Measurements from ENCODE around the gene ANKRD10. TPM values are rescaled to one million over a fixed set of nuclear protein-coding genes. Genes with fewer than 3 reads are reported as not detected.

Gene ANKRD10
- total RNA-seq, 4 donors from 2014 or later = 89.6 to 120 (median 110) TPM

- Histone ChIP-seq H3K4me1 (peaks cover 0 to 27% (median 16%) of the 10 kb centered on the region in 4 donors), H3K27ac (replicated peaks in 1 of 4) (no peak overlapping the region), H3K9me3 (no peaks in the 10 kb centered on the region), H3K27me3 (no peaks in the 10 kb centered on the region), H3K36me3 (peaks cover 0 to 40% (median 22%) of the 10 kb centered on the region in 4 donors), H3K4me3 (no peak overlapping the region)
- 85% methylated on average over 8 of the region's 8 CpGs for WGBS
- intact Hi-C loops (cut with DNase I) = no loop called here
- no peak for TF ChIP-seq POLR2AphosphoS5 (IDR thresholded peaks at IDR 0.05)
- no peak for TF ChIP-seq EP300 (IDR thresholded peaks at IDR 0.05)
- TF ChIP-seq, protein P1, sequence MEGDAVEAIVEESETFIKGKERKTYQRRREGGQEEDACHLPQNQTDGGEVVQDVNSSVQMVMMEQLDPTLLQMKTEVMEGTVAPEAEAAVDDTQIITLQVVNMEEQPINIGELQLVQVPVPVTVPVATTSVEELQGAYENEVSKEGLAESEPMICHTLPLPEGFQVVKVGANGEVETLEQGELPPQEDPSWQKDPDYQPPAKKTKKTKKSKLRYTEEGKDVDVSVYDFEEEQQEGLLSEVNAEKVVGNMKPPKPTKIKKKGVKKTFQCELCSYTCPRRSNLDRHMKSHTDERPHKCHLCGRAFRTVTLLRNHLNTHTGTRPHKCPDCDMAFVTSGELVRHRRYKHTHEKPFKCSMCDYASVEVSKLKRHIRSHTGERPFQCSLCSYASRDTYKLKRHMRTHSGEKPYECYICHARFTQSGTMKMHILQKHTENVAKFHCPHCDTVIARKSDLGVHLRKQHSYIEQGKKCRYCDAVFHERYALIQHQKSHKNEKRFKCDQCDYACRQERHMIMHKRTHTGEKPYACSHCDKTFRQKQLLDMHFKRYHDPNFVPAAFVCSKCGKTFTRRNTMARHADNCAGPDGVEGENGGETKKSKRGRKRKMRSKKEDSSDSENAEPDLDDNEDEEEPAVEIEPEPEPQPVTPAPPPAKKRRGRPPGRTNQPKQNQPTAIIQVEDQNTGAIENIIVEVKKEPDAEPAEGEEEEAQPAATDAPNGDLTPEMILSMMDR (IDR thresholded peaks at IDR 0.05) = no peak
- TF ChIP-seq POLR2A (IDR thresholded peaks at IDR 0.05; ENCODE audit: low read depth) = no peak
- no peak for DNase-seq (ENCODE audit: extremely low spot score)
These were observed 24.3 kb downstream of the ANKRD10 start for GRCh38 chr13:110890279-110891165.

- H3K27me3 ChIP-seq = no peaks in the 10 kb centered on the region
- peaks cover 0 to 27% (median 15%) of the 10 kb centered on the region in 4 donors for H3K36me3 ChIP-seq
- peak overlapping the region in 3 of 4 donors; percentile 20 to 50 (median 29) for H3K27ac ChIP-seq (replicated peaks in 1 of 4)
- no peak overlapping the region for H3K4me3 ChIP-seq
- peaks cover 0 to 27% (median 16%) of the 10 kb centered on the region in 4 donors for H3K4me1 ChIP-seq
- WGBS = 58% methylated on average over 3 of the region's 3 CpGs
- no peak for DNase-seq (ENCODE audit: extremely low spot score)
- intact Hi-C loops (cut with DNase I) = no loop called here
- TF ChIP-seq POLR2AphosphoS5 (IDR thresholded peaks at IDR 0.05) = no peak
- TF ChIP-seq POLR2A (IDR thresholded peaks at IDR 0.05; ENCODE audit: low read depth) = no peak
- TF ChIP-seq, protein P1 (IDR thresholded peaks at IDR 0.05) = no peak
- TF ChIP-seq EP300 (IDR thresholded peaks at IDR 0.05) = no peak
- no peaks in the 10 kb centered on the region for H3K9me3 ChIP-seq
These were observed 26.5 kb downstream of the ANKRD10 start for GRCh38 chr13:110888390-110888789.

DNA sequence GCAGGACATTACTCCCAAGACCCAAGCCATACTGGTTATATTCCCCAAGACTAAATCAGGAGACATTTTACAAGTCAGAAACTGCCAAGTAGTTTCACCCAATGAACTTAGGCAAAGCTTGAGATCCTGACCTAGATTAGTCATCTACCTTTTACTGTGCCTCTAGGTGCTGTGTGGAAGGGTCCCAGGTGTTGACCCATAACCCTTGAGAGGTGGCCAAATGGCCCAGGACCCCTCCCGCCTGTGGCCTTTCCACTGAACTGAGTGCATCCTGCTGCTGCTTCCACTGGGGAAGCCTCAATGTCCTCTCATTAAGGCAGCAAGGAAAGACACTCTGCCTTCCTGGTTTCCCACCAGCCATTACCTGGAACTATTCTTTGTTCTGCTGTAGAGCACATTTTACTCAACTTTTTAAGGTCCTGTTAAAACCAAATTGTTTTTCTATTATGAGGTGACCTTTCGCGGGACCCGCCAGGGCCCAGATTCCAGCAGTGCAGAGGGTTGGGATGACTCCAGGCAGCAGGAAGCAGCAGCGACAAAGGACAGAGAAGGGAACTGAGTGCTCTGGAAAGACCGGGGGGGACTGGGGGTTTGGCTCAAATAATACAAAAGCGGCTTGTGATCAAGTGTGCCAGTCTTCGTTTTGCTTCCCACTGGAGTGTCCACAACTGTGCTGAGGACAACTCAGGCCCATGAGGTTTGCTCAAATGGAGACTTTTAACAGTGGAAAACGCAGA is 27.1 kb downstream of the ANKRD10 start:
- H3K36me3 ChIP-seq = peaks cover 0 to 20% (median 10%) of the 10 kb centered on the region in 4 donors
- intact Hi-C loops (cut with DNase I) = no loop called here
- H3K4me3 ChIP-seq = no peak overlapping the region
- no peaks in the 10 kb centered on the region for H3K9me3 ChIP-seq
- H3K4me1 ChIP-seq = peaks cover 0 to 27% (median 16%) of the 10 kb centered on the region in 4 donors
- TF ChIP-seq EP300 (IDR thresholded peaks at IDR 0.05) = no peak
- TF ChIP-seq POLR2A (IDR thresholded peaks at IDR 0.05; ENCODE audit: low read depth) = no peak
- TF ChIP-seq, protein P1 (IDR thresholded peaks at IDR 0.05) = no peak
- TF ChIP-seq POLR2AphosphoS5 (IDR thresholded peaks at IDR 0.05) = no peak
- no peaks in the 10 kb centered on the region for H3K27me3 ChIP-seq
- H3K27ac ChIP-seq (replicated peaks in 1 of 4) = peak overlapping the region in 3 of 4 donors; percentile 20 to 50 (median 29)
- WGBS = 64% methylated on average over 6 of the region's 9 CpGs
- DNase-seq (ENCODE audit: extremely low spot score) = no peak

DNA sequence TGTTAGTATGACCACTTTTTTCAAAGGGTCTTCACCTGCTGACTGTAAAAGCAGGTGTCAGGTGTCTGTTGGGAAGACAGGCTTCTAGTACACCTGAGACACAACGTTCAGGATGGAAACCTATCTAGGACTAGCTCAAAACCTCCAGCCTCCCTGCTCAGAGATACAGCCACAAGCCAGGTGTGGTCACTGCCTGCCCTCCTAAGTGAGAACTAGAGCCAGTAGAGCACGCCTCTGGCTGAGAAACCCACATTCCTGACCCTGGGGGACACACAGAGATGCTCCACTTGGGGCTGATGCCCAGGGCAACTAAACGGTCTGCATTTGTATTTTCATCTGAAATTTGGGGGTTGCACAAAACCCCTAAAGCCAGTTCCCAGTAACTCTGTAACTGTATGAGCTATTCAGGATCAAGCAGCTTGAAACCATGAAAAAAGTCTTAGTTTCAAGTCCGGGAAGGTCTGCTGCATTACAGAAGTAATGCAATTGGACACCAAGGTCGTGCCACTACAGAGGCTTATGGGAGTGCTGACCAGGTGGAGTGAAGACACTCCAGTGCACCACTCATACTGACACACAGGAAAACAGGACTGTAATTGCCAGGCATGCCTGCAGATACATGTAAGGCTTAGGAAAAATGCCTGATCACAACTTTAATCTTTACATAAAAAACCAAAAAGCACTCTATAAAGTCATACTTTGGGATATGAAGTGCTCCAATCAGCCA is 27.8 kb downstream of the ANKRD10 start:
- H3K27me3 ChIP-seq = no peaks in the 10 kb centered on the region
- intact Hi-C loops (cut with DNase I) = no loop called here
- DNase-seq (ENCODE audit: extremely low spot score) = no peak
- no peak overlapping the region for H3K4me3 ChIP-seq
- peaks cover 0 to 27% (median 16%) of the 10 kb centered on the region in 4 donors for H3K4me1 ChIP-seq
- H3K9me3 ChIP-seq = no peaks in the 10 kb centered on the region
- H3K27ac ChIP-seq (replicated peaks in 1 of 4) = peak overlapping the region in 3 of 4 donors; percentile 20 to 50 (median 29)
- 51% methylated on average over 4 of the region's 5 CpGs for WGBS
- TF ChIP-seq, protein P1 (IDR thresholded peaks at IDR 0.05) = no peak
- no peak for TF ChIP-seq EP300 (IDR thresholded peaks at IDR 0.05)
- TF ChIP-seq POLR2AphosphoS5 (IDR thresholded peaks at IDR 0.05) = no peak
- TF ChIP-seq POLR2A (IDR thresholded peaks at IDR 0.05; ENCODE audit: low read depth) = no peak
- H3K36me3 ChIP-seq = peaks cover 0 to 13% (median 7%) of the 10 kb centered on the region in 4 donors
